Esophagus muscularis mucosa (tissue), 4 donors: ENCODE measurements around the gene ECI2.

Source experiments
- CTCF ChIP-seq, 3 experiments: fragments of 200-600 bp in 2 of 3; fragments of 450-650 bp in 1 of 3; sonication (generic) in 2 of 3; IDR thresholded peaks; one replicate each; pipeline ENCODE4 v1.5.1; 2017 to 2019; ENCODE audit warnings: antibody characterized with exemption in 3 of 3, mild to moderate bottlenecking in 2 of 3, moderate library complexity in 1 of 3
- EP300 ChIP-seq: sonication (generic); formaldehyde crosslinking; IDR thresholded peaks from one replicate; pipeline ENCODE4 v1.6.1; 2017; ENCODE audit warnings: antibody characterized with exemption
- POLR2A ChIP-seq: fragments of 450-650 bp; IDR thresholded peaks from one replicate; pipeline ENCODE4 v1.6.1; 2017; ENCODE audit warnings: antibody characterized with exemption, moderate library complexity, mild to moderate bottlenecking, low read depth
- POLR2AphosphoS5 ChIP-seq, 2 donors: sonication (generic); formaldehyde crosslinking; IDR thresholded peaks; one replicate each; pipeline ENCODE4 v1.6.1; 2017; ENCODE audit warnings: antibody characterized with exemption in 2 of 2

GRCh38 chr6:4157506-4157905 lies 22.1 kb upstream of the ECI2 start:
- TF ChIP-seq CTCF (IDR thresholded peaks at IDR 0.05) (no peak), POLR2AphosphoS5 (IDR thresholded peaks at IDR 0.05) (no peak), POLR2A (no peak), EP300 (no peak)
